ENCODE data around the gene RNFT2. TPM values are rescaled to one million over a fixed set of nuclear protein-coding genes. Genes with fewer than 3 reads are reported as not detected.
"Not testable (repeated sequence)": the region's sequence is repeated elsewhere in the genome, so short reads cannot be mapped to it uniquely, and the experiment has no call there.

Gene RNFT2
- total RNA-seq, 2 experiments from 2014 or later: 10.7 to 11.6 TPM

DNA sequence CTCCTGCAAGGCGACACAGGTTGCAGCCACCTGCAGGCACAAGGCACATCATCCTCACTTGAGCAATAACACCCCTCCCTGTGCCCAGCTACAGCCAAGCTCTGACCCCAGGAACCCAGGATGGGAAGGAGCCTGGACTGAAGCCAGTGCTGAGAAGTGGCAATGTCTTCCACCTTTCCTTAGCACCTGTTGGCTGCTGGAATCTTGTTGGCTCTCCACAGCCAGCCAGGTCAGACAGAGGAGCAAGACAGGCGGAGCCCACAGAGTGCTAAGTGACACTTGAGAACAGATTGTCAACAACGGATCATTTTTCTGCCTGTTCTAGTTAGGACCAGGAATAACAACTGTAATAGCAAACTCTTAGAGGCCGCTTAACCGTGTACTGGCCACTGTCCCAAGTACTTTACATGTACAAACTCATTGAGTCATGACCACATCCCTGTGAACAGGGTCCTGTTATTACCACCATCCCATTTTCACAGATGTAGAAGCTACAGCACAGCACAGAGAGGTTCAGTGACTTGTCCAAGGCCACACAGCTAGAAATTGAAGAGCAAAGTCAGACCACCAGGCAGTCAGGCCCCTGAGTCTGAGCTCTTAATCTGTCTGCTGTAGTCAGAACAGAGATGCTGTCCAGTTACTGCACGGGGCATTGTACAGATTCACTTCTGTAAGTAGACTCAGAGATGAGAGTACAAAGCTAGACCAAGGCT is 45.6 kb downstream of the RNFT2 start:
- Mint-ChIP-seq H3K9me3 (no peaks in the 10 kb centered on the region), H3K36me3 (ENCODE audit: low read depth) (peaks cover 23% of the 10 kb centered on the region), H3K27ac (no peak overlapping the region), H3K27me3 (no peaks in the 10 kb centered on the region), H3K4me3 (no peak overlapping the region), H3K4me1 (ENCODE audit: low read depth) (no peaks in the 10 kb centered on the region)
- intact Hi-C loops (cut with micrococcal nuclease): no loop called here
- no peak for TF ChIP-seq CTCF (IDR thresholded peaks at IDR 0.05)
- DNase-seq: no peak
- ChIA-PET POLR2A (no interaction called here), CTCF (no interaction called here)
- no peak for ATAC-seq

GRCh38 chr12:116784238-116784612 is 46.1 kb downstream of the RNFT2 start:
- no peaks in the 10 kb centered on the region for H3K4me1 Mint-ChIP-seq (ENCODE audit: low read depth)
- H3K36me3 Mint-ChIP-seq (ENCODE audit: low read depth): peaks cover 23% of the 10 kb centered on the region
- peak; percentile 3 for DNase-seq
- H3K27me3 Mint-ChIP-seq: no peaks in the 10 kb centered on the region
- TF ChIP-seq CTCF (IDR thresholded peaks at IDR 0.05): no peak
- H3K27ac Mint-ChIP-seq: no peak overlapping the region
- CTCF ChIA-PET: no interaction called here
- peak; percentile 34 for ATAC-seq
- no peaks in the 10 kb centered on the region for H3K9me3 Mint-ChIP-seq
- POLR2A ChIA-PET: no interaction called here
- no peak overlapping the region for H3K4me3 Mint-ChIP-seq
- intact Hi-C loops (cut with micrococcal nuclease): no loop called here

DNA sequence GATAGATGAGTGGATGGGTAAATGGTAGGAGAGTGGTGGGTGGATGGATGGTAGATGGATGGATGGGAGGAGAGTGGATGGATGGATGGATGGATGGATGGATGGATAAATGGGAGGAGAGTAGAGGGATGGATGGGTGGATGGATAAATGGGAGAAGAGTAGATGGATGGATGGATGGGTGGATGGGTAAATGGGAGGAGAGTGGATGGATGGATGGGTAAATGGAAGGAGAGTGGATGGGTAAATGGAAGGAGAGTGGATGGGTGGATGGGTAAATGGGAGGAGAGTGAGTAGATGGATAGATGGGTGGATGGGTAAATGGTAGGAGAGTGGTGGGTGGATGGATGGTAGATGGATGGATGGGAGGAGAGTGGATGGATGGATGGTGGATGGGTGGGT is 51.4 kb downstream of the RNFT2 start:
- CTCF ChIA-PET; H3K9me3 Mint-ChIP-seq; H3K36me3 Mint-ChIP-seq (ENCODE audit: low read depth): not testable (repeated sequence)

GRCh38 chr12:116790066-116790465 is 52.0 kb downstream of the RNFT2 start:
- POLR2A ChIA-PET: no interaction called here

More for the DNA sequence above, 51.4 kb downstream of the RNFT2 start:
- H3K4me3 Mint-ChIP-seq; POLR2A ChIA-PET; DNase-seq; ATAC-seq; H3K27ac Mint-ChIP-seq; intact Hi-C loops (cut with micrococcal nuclease); H3K4me1 Mint-ChIP-seq (ENCODE audit: low read depth); H3K27me3 Mint-ChIP-seq: not testable (repeated sequence)

GRCh38 chr12:116792403-116792802 is 54.3 kb downstream of the RNFT2 start:
- H3K27ac Mint-ChIP-seq: no peak overlapping the region
- H3K27me3 Mint-ChIP-seq: no peaks in the 10 kb centered on the region
- ChIA-PET CTCF (no interaction called here), POLR2A (interaction anchor here (0.7 kb wide), 1 partner anchor 31 kb away, joined by 3 read pairs; no protein-coding TSS in a partner anchor)
- no peaks in the 10 kb centered on the region for H3K36me3 Mint-ChIP-seq (ENCODE audit: low read depth)
- no peaks in the 10 kb centered on the region for H3K9me3 Mint-ChIP-seq
- no peak for DNase-seq
- no peak overlapping the region for H3K4me3 Mint-ChIP-seq
- H3K4me1 Mint-ChIP-seq (ENCODE audit: low read depth): no peaks in the 10 kb centered on the region
- no peak for ATAC-seq
- no peak for TF ChIP-seq CTCF (IDR thresholded peaks at IDR 0.05)
- intact Hi-C loops (cut with micrococcal nuclease): no loop called here

More at GRCh38 chr12:116790066-116790465, 52.0 kb downstream of the RNFT2 start:
- intact Hi-C loops (cut with micrococcal nuclease): no loop called here
- Mint-ChIP-seq H3K27me3 (no peaks in the 10 kb centered on the region), H3K9me3 (no peaks in the 10 kb centered on the region), H3K27ac (no peak overlapping the region), H3K4me1 (ENCODE audit: low read depth) (no peaks in the 10 kb centered on the region), H3K36me3 (ENCODE audit: low read depth) (peaks cover 6% of the 10 kb centered on the region), H3K4me3 (no peak overlapping the region)
- DNase-seq: no peak
- CTCF ChIA-PET: no interaction called here
- no peak for TF ChIP-seq CTCF (IDR thresholded peaks at IDR 0.05)
- ATAC-seq: no peak
